NCI-H2171 treated with DMSO at 0.1 percent for 48 hours (cell line): ENCODE data around the gene MBOAT7.
A peak's percentile ranks its signal among the peaks of the same experiment; 100 is the strongest.

Experiments used
- DNase-seq: peaks from one replicate; lab custom pipeline; 2025; lab: John Stamatoyannopoulos, UW

The MBOAT7 gene

DNA sequence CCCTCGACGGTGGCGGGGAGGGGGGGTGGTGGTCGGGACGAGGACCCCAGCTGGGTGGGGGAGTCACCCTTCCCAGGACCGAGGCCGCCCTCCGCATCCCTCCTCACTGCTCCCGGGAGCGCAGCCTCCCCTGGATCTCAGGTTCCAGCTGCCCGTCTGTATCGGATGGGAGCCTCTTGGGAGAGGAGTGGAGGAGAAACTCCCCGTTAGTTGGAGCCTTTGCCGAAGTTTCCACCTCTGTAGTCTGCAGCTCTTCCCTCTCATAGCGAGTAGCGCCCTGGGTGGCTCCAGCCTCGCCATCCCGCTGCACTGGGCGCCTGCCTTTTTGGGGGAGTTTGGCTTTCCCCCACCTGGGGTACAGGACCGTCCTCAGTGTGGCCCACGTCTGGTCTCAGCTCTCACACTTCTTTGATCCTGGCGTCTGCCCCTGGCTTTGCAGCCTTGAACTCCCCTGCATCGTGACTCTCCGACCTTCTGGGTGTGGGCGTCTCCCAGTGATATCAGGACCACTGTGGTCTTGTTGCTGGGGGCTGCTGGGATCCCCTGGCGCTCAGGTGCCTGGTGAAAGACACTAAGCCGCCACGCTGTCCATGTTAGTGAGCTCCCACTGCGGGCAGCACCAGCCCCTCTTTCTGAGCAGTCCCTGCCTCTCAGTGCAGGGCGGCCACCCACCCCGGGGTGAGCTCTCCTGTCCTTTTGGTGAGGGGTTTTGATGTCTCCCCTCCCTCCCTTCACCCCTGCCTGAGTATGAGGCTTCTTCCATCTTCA, 50.7 kb downstream of the MBOAT7 start:
- peak; percentile 18 for DNase-seq

DNA sequence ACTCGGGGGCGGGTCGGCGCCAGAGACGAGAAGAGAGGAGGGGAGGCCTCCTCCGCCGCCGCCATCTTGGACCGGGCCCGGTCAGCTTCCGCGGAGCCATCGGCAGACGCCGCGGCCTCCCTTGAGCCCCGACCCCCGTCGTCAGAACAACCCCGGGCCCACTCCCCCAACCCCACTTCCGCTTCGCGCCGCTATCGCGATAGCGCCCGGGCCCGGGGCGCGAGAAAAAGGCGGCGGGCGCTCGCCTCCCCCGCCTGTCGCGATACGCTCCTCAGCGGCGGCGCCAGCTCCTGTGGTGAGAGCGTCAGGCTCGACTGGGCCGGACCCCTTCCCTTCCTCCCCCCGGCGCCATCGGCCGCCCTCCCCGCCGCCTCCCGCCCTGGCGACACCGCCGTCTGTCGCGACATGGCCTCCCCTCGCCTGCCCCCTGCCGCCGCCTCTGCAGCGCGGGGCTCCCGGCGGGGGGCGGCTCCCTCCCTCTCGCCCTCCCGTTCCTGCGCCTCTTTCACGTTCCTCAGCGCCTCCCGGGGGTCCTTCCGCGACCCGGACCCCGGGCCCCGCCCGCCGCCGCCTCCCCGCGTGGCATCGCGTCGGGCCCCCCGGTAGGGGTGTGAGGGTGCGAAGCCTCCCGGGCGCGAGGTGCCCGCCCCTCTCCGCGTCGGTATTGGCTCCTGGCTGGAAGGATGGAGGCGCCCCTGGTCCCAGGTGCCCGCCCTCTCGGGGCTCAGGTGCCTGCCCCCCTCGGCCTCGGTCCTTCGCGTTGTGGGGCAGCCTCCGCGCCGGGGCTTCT, 51.5 kb downstream of the MBOAT7 start, which contains the start of gene CNOT3:
TSS of gene CNOT3 (plus strand) at position 64 of the 790 bp plus-strand sequence. CDS start 5,217 bp downstream, outside the sequence.
- DNase-seq = peak; percentile 18

GRCh38 chr19:54136864-54137698, 52.3 kb downstream of the MBOAT7 start:
- DNase-seq = peak; percentile 100

DNA sequence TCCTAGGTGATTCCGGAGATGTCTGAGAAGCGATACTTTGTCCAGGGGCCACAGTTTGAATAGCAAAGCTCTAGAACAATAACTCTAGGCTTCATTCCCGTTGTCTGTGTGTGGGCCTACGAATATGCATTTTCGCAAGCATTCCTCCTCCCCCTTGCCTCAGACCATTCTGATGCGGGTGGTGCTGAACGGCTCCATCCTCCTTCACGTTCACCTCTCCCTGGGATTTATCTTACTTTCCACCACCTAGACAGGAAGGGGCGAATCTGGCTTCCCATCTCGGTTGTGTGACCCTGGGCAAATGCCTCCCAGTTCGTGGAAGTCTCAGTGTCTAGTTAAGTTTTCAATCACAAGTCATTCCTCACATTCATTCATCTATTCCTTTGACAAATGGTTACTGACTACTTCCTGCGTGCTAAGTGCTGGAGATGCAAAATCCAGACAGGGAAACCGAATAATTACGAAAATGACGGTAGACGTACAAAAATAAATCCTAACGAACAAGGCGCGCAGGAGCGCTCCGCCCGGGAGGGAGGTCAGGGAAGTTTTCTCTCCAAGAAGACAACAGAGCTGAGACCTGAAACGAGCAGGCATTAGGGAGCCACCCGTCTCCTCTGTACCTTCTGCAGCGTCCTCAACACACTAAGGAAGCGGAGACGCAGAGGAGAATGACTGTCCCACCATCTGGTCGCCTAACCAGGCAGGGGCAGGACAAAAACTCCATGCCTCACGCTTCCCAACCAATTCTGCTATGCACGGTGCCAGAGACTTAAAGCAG, 53.1 kb downstream of the MBOAT7 start:
- peak; percentile 75 for DNase-seq

DNA sequence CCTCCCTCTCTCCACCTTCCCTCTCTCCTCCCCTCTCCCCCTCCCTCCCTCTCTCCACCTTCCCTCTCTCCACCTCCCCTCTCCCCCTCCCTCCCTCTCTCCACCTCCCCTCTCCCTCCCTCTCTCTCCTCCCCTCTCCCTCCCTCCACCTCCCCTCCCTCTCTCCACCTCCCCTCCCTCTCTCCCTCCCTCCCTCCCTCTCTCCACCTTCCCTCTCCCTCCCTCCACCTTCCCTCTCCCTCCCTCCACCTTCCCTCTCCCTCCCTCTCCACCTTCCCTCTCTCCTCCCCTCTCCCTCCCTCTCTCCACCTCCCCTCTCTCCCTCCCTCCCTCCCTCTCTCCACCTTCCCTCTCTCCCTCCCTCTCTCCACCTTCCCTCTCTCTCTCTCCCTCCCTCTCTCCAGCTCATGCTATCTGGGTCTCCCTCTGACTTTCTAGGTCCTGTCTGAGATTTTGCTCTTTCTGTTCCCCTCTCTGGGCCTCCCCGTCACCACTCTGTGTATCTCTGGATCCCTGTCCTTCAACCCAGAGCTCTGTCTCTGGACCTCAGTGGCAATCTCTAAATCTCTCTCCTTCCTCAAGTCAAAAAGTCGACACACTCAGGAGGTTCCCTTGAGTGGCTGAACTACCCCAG, 55.3 kb downstream of the MBOAT7 start:
- no peak for DNase-seq

DNA sequence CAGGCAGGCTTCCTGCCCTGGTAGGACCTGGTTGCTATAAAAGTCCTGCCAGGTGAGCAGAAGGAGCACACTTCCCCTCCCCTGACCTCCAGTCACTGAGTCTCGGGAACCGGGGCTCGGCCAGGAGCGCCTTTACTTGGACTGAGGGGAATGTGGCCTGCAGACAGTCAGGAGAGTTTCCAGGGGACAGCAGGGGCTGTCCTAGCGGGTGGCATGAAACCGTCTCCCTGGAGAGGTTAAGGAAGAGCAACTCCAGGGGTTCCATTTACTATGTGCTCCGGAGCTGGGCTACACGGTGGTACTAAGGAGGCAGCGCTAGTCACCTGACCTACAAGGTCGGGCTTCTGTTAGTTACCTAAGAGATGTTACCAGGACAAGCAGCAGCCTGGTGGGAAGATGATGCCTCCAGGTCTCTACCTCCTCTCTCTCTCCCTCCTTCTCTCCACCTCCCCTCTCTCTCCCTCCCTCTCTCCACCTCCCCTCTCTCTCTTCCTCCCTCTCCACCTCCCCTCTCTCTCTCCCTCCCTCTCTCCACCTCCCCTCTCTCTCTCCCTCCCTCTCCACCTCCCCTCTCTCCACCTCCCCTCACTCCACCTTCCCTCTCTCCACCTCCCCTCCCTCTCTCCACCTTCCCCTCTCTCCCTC, 55.9 kb downstream of the MBOAT7 start:
- DNase-seq = peak; percentile 80

DNA sequence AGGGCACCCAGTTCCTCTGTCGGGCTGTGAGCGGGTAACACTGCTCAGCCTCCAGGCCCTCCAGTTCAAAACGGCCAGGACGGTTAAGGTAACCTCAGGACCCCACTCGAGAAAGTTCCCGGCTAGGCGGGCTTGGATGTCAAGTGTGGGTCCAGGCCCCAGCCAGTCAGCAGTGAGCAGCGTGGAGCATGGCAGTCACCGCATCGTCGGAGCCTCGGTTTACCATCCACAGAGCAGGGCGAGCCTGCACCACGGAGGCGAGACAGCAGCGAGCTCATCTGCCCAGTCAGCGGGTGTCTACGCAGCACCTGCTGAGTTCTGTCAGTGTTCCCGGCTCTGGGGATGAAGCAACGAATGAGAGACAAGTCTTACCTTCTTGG, 59.8 kb downstream of the MBOAT7 start:
- DNase-seq = no peak

DNA sequence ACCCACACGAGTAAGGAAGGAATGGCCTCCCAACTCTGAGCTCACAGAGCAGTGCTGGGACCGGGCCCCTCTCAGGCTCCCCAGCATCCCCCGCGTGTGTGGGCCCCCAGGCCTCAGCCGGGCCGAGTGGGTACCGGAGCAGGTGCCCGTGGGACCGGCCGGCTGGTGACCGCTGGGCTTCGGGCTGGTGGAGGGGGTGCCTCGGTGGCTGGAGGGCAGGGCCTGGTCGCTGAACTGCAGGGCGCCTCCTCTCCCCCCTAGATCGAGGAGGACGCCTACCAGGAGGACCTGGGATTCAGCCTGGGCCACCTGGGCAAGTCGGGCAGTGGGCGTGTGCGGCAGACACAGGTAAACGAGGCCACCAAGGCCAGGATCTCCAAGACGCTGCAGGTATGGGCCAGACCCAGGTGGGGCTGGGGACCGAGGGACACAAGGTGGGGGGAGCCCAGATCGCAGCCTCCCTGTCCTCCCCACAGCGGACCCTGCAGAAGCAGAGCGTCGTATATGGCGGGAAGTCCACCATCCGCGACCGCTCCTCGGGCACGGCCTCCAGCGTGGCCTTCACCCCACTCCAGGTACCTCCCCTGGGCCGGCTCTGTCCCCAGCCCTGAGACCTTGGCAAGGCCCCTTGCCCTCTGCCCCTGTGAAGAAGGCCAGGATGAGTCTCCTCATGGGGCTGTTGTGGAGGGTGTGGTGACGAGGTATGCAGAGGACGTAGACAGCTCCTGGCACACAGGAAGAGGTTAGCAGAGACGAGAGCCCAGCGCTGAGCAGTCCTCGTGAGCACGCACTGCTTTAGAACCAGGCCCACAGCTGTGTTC, 60.4 kb downstream of the MBOAT7 start:
- no peak for DNase-seq

DNA sequence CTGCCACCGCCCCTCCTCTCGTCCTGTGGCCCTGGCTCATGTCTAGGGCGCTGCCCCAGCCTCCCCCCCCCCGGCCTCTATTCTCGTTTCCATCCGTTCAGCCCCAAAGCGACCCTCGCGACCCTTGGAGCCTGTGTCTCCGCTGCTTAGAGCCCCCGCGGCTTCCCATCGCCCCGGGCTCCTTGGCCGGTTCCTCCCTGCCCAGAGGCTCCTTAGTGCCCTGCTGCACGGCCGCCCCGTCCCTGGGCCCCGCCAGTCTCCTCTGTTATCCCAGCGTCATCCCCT, 61.0 kb downstream of the MBOAT7 start:
- DNase-seq = no peak

- DNase-seq = no peak
These were observed 61.5 kb downstream of the MBOAT7 start for GRCh38 chr19:54127688-54128440.

GRCh38 chr19:54125713-54126112, 63.7 kb downstream of the MBOAT7 start:
- no peak for DNase-seq

- DNase-seq = no peak
These were observed 65.0 kb downstream of the MBOAT7 start for GRCh38 chr19:54124393-54124792.

- no peak for DNase-seq
These were observed 65.7 kb downstream of the MBOAT7 start for GRCh38 chr19:54123682-54124081.
